Measurements from ENCODE around the gene GNAT2. TPM values are rescaled to one million over a fixed set of nuclear protein-coding genes. Genes with fewer than 3 reads are reported as not detected.
A peak's percentile ranks its signal among the peaks of the same experiment; 100 is the strongest.

The GNAT2 gene
- total RNA-seq, 1 experiment from 2014 or later = 0.52 TPM

DNA sequence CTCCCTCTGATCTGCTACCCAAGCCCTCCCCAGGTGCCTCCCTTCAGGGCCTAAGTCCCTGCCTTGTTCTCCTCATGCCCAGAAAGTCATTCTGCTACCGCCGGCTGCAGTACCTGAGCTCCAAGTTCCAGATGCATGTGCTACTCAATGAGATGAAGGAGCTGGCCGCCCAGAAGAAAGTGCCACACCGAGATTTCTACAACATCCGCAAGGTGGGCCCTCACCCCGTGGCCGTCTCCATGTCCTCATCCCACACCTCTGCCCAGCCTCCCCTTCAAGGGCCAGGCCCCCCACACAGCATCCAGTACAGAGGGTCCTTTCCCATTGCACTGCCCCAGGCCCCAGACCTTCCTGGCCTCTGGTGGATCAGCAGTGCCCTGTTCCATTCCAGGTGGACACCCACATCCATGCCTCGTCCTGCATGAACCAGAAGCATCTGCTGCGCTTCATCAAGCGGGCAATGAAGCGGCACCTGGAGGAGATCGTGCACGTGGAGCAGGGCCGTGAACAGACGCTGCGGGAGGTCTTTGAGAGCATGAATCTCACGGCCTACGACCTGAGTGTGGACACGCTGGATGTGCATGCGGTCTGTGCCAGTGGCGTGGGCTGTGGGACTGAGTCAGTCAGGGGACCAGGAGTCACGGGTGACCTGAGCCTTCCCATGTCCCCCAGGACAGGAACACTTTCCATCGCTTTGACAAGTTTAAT, 8.4 kb upstream of the GNAT2 start:
- Histone ChIP-seq H3K36me3 (ENCODE audit: low read depth) (peaks cover 30% of the 10 kb centered on the region), H3K4me2 (no peak overlapping the region), H3K27ac (no peak overlapping the region), H4K20me1 (ENCODE audit: insufficient read depth) (peaks cover 15% of the 10 kb centered on the region), H3K79me2 (ENCODE audit: low read depth) (peaks cover 18% of the 10 kb centered on the region), H3K4me3 (no peak overlapping the region), H3K9me3 (ENCODE audit: insufficient read depth, low read depth) (no peaks in the 10 kb centered on the region), H3K9me2 (ENCODE audit: insufficient read depth) (no peaks in the 10 kb centered on the region), H3K27me3 (ENCODE audit: insufficient read depth, low read depth) (no peaks in the 10 kb centered on the region), H3F3A (ENCODE audit: insufficient read depth, low read depth) (peaks cover 6% of the 10 kb centered on the region; the same call in 1 of the 2 replicates), H3K4me1 (replicated peaks; ENCODE audit: insufficient read depth) (no peaks in the 10 kb centered on the region), H2AFZ (no peak overlapping the region)
- no peak for TF ChIP-seq EZH2 (IDR thresholded peaks at IDR 0.05; ENCODE audit: low read depth)
- TF ChIP-seq, protein P1, sequence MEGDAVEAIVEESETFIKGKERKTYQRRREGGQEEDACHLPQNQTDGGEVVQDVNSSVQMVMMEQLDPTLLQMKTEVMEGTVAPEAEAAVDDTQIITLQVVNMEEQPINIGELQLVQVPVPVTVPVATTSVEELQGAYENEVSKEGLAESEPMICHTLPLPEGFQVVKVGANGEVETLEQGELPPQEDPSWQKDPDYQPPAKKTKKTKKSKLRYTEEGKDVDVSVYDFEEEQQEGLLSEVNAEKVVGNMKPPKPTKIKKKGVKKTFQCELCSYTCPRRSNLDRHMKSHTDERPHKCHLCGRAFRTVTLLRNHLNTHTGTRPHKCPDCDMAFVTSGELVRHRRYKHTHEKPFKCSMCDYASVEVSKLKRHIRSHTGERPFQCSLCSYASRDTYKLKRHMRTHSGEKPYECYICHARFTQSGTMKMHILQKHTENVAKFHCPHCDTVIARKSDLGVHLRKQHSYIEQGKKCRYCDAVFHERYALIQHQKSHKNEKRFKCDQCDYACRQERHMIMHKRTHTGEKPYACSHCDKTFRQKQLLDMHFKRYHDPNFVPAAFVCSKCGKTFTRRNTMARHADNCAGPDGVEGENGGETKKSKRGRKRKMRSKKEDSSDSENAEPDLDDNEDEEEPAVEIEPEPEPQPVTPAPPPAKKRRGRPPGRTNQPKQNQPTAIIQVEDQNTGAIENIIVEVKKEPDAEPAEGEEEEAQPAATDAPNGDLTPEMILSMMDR (conservative IDR thresholded peaks at IDR 0.05) = no peak
- BruUV-seq (replicated peaks) = no TSS peak
- intact Hi-C loops (cut with micrococcal nuclease; ENCODE audit: unreplicated experiment) = no loop called here
- peak in 1 of 2 experiments; percentile 5 for DNase-seq
- CTCF ChIA-PET = no interaction called here
- POLR2A ChIA-PET (ENCODE audit: unreplicated experiment) = no interaction called here

DNA sequence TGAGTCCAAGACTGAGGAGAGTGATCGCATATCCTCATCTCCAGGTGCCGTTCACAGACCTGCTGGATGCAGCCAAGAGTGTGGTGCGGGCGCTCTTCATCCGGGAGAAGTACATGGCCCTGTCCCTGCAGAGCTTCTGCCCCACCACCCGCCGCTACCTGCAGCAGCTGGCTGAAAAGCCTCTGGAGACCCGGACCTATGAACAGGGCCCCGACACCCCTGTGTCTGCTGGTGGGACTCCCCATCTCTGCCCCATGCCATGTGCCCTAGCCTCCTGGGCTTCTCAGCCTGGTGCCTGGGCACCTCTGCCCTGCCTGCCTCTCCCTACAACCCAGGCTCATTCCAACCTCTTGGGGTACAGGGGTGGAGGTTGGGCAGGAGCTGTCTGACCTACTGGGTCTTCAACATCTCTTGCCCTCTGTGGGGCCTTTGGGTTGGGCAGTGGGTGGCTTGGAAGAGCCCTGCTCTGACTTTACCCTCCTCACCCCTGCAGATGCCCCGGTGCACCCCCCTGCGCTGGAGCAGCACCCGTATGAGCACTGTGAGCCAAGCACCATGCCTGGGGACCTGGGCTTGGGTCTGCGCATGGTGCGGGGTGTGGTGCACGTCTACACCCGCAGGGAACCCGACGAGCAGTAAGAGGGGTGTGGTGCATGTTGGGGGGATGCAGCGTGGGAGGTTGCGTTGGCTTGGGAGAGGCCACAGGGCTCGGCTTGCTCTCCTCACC, 7.4 kb upstream of the GNAT2 start:
- Histone ChIP-seq H3K79me2 (ENCODE audit: low read depth) (peaks cover 28% of the 10 kb centered on the region), H3K9me3 (ENCODE audit: insufficient read depth, low read depth) (no peaks in the 10 kb centered on the region), H3K36me3 (ENCODE audit: low read depth) (peaks cover 30% of the 10 kb centered on the region), H2AFZ (no peak overlapping the region), H3K4me3 (no peak overlapping the region), H3F3A (ENCODE audit: insufficient read depth, low read depth) (peaks cover 6% of the 10 kb centered on the region; the same call in 1 of the 2 replicates), H3K9me2 (ENCODE audit: insufficient read depth) (no peaks in the 10 kb centered on the region), H3K4me1 (replicated peaks; ENCODE audit: insufficient read depth) (peaks cover 5% of the 10 kb centered on the region), H4K20me1 (ENCODE audit: insufficient read depth) (peaks cover 25% of the 10 kb centered on the region), H3K27me3 (ENCODE audit: insufficient read depth, low read depth) (no peaks in the 10 kb centered on the region), H3K27ac (no peak overlapping the region), H3K4me2 (no peak overlapping the region)
- DNase-seq = peak in 1 of 2 experiments; percentile 20
- intact Hi-C loops (cut with micrococcal nuclease; ENCODE audit: unreplicated experiment) = no loop called here
- no peak for TF ChIP-seq EZH2 (IDR thresholded peaks at IDR 0.05; ENCODE audit: low read depth)
- TF ChIP-seq, protein P1 (conservative IDR thresholded peaks at IDR 0.05) = no peak
- no TSS peak for BruUV-seq (replicated peaks)
- ChIA-PET CTCF (no interaction called here), POLR2A (ENCODE audit: unreplicated experiment) (no interaction called here)

DNA sequence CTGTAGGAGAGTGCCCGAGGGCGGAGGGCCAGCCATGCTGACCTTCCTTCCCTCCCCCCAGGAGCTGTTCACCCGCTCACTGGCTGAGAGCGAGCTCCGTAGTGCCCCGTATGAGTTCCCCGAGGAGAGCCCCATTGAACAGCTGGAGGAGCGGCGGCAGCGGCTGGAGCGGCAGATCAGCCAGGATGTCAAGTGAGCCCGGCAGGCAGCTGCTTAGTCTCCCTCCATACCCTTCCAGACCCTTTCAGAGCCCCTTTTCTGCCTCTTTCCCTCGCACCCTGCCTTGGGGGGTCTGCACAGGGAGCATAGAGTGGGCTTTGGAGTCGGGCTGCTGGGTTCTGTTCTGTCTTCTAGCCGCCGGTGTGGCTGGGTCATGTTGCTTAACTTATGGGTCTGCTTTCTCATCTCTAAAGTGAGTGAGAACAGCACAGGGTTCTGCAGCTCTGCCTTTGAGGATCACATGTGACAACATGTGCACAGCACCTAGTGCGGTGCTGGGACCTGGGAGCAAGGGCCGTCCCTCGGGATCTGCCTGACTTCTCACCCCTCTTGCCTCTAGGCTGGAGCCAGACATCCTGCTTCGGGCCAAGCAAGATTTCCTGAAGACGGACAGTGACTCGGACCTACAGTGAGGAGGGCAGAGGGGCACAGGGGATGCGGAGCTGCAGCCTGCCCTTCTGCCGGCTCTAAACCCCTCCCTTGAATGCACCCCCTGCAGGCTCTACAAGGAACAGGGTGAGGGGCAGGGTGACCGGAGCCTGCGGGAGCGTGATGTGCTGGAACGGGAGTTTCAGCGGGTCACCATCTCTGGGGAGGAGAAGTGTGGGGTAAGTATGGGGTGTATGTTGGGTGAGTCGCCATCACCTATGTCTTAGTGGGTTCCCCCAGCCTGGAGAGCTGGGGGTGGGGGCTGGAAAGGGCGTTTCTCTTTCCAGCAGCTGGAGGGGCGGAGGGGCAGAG, 6.5 kb upstream of the GNAT2 start:
- H3K27me3 ChIP-seq (ENCODE audit: insufficient read depth, low read depth) = no peaks in the 10 kb centered on the region
- peaks cover 34% of the 10 kb centered on the region for H4K20me1 ChIP-seq (ENCODE audit: insufficient read depth)
- peaks cover 38% of the 10 kb centered on the region for H3K79me2 ChIP-seq (ENCODE audit: low read depth)
- no peaks in the 10 kb centered on the region for H3K9me3 ChIP-seq (ENCODE audit: insufficient read depth, low read depth)
- TF ChIP-seq, protein P1 (conservative IDR thresholded peaks at IDR 0.05) = no peak
- no peak for TF ChIP-seq EZH2 (IDR thresholded peaks at IDR 0.05; ENCODE audit: low read depth)
- BruUV-seq (replicated peaks) = no TSS peak
- DNase-seq = peak in 1 of 2 experiments; percentile 27
- peaks cover 25% of the 10 kb centered on the region for H3K36me3 ChIP-seq (ENCODE audit: low read depth)
- intact Hi-C loops (cut with micrococcal nuclease; ENCODE audit: unreplicated experiment) = no loop called here
- no peaks in the 10 kb centered on the region for H3K9me2 ChIP-seq (ENCODE audit: insufficient read depth)
- H3K27ac ChIP-seq = no peak overlapping the region
- CTCF ChIA-PET = no interaction called here
- H3K4me3 ChIP-seq = no peak overlapping the region
- no peak overlapping the region for H2AFZ ChIP-seq
- H3K4me1 ChIP-seq (replicated peaks; ENCODE audit: insufficient read depth) = peaks cover 10% of the 10 kb centered on the region
- POLR2A ChIA-PET (ENCODE audit: unreplicated experiment) = interaction anchor here (0.6 kb wide), 1 partner anchor 165 kb away, joined by 3 read pairs; no protein-coding TSS in a partner anchor
- no peak overlapping the region for H3K4me2 ChIP-seq
- peaks cover 6% of the 10 kb centered on the region; the same call in 1 of the 2 replicates for H3F3A ChIP-seq (ENCODE audit: insufficient read depth, low read depth)

Data from PC-9 (cell line).